NCI-H524 (cell line): ENCODE data around the gene RFC4.
"Not testable (repeated sequence)": the region's sequence is repeated elsewhere in the genome, so short reads cannot be mapped to it uniquely, and the experiment has no call there.

Experiments
- DNase-seq, 2 experiments: peaks; one replicate each; lab custom pipeline; 2025; lab: John Stamatoyannopoulos, UW

The RFC4 gene

GRCh38 chr3:186806089-186807055, at the start of gene RFC4:
Gene RFC4, minus strand, starts transcription at chr3:186806482. Its CDS starts 1,769 bp downstream, at chr3:186804713.
- DNase-seq: peak; percentile 87 to 88

GRCh38 chr3:186854954-186855353, 48.7 kb upstream of the RFC4 start:
- no peak for DNase-seq

- DNase-seq: no peak
These were observed 47.9 kb upstream of the RFC4 start for GRCh38 chr3:186854146-186854545.

GRCh38 chr3:186852994-186853393, 46.7 kb upstream of the RFC4 start:
- no peak for DNase-seq

- not testable (repeated sequence) for DNase-seq
These were observed 45.6 kb upstream of the RFC4 start for GRCh38 chr3:186851835-186852234.

GRCh38 chr3:186849374-186849975, 43.2 kb upstream of the RFC4 start:
- DNase-seq: peak; percentile 22 to 78

GRCh38 chr3:186847437-186847836, 41.2 kb upstream of the RFC4 start:
- no peak for DNase-seq

GRCh38 chr3:186845756-186846155, 39.5 kb upstream of the RFC4 start:
- no peak for DNase-seq

- no peak for DNase-seq
These were observed 38.6 kb upstream of the RFC4 start for GRCh38 chr3:186844908-186845307.

GRCh38 chr3:186843039-186843432, 36.8 kb upstream of the RFC4 start:
- DNase-seq: no peak

- DNase-seq: no peak
These were observed 36.2 kb upstream of the RFC4 start, which contains the start of gene ADIPOQ for GRCh38 chr3:186842426-186843038. Gene ADIPOQ, plus strand, starts transcription at chr3:186842710. Its CDS starts 10,349 bp downstream, at chr3:186853059.

GRCh38 chr3:186841620-186842019, 35.3 kb upstream of the RFC4 start:
- no peak for DNase-seq

GRCh38 chr3:186839874-186840641, 33.8 kb upstream of the RFC4 start:
- no peak for DNase-seq

- DNase-seq: no peak
These were observed 26.0 kb upstream of the RFC4 start for GRCh38 chr3:186832276-186832675.

- DNase-seq: no peak
These were observed 25.5 kb upstream of the RFC4 start for GRCh38 chr3:186831798-186832197.

GRCh38 chr3:186828340-186828739, 22.1 kb upstream of the RFC4 start:
- peak; percentile 12 to 50 for DNase-seq

- DNase-seq: peak; percentile 81 to 95
These were observed 20.9 kb upstream of the RFC4 start for GRCh38 chr3:186826976-186827857.

GRCh38 chr3:186826410-186826975, 20.2 kb upstream of the RFC4 start:
- peak in 1 of 2 experiments; percentile 41 for DNase-seq

- peak in 1 of 2 experiments; percentile 44 for DNase-seq
These were observed 19.7 kb upstream of the RFC4 start for GRCh38 chr3:186825872-186826409.

- DNase-seq: peak in 1 of 2 experiments; percentile 60
These were observed 19.1 kb upstream of the RFC4 start for GRCh38 chr3:186825294-186825821.
